K562 (cell line): ENCODE measurements around the gene GXYLT2. TPM values are rescaled to one million over a fixed set of nuclear protein-coding genes. Genes with fewer than 3 reads are reported as not detected.

Experiments used
- ATAC-seq: fragments of 200-7000 bp; cut with Tn5 transposase; 3 replicates; pipeline ENCODE4 v1.9.1; 2020; ENCODE audit warnings: moderate library complexity
- BruUV-seq: library from RNA; stranded (reverse); fragments of 400-500 nt; replicated peaks from 2 replicates; lab custom pipeline; 2021; lab: Mats Ljungman, UMichigan
- CTCF ChIA-PET: fragments of 300-600 bp; formaldehyde crosslinking; extraction: SDS; loops from one replicate; lab custom pipeline; 2021; ENCODE audit warnings: low intra/inter-chr PET ratio; lab: Yijun Ruan, JAX
- POLR2A ChIA-PET: fragments of 300-600, 350-650 bp; sonication (Branson Sonifier 250); formaldehyde crosslinking; extraction: SDS; loops from one replicate; lab custom pipeline; 2021; ENCODE audit warnings: antibody characterized with exemption, inconsistent platforms; lab: Yijun Ruan, JAX
- DNase-seq, 4 experiments: peaks; one replicate each; pipeline versions ENCODE4 v3.0.0 to v3.0.0-alpha.2; 2011 to 2018; ENCODE audit warnings: low spot score in 3 of 4, mixed read lengths in 3 of 4; ENCODE audit errors: extremely low read depth in 1 of 4
- FAIRE-seq: peaks from 2 replicates; lab custom pipeline; 2011; peaks lifted over from hg19 to GRCh38; lab: Jason Lieb, UNC
- H2AFZ ChIP-seq: 2 replicates; pipeline ENCODE4 v1.6.0; 2011; ENCODE audit warnings: low read depth, low read length, control low read depth, inconsistent platforms
- H3K27ac ChIP-seq: fragments of 200-600 bp; 3 replicates; pipeline ENCODE4 v1.8.0; 2011; ENCODE audit warnings: low read depth, mild to moderate bottlenecking, control low read depth, inconsistent platforms, low read length, moderate library complexity, mixed read lengths; ENCODE audit errors: extremely low read depth
- H3K27me3 ChIP-seq, 2 experiments: fragments of 300-600 bp in 1 of 2; 2 replicates in 1 of 2; 3 replicates in 1 of 2; pipeline versions ENCODE4 v1.6.0 to v1.8.0; 2011; ENCODE audit warnings: inconsistent platforms in 2 of 2, low read length in 2 of 2, mild to moderate bottlenecking in 1 of 2, mixed read lengths in 1 of 2, moderate library complexity in 1 of 2; ENCODE audit not compliant: control insufficient read depth in 2 of 2, insufficient read depth in 2 of 2
- H3K36me3 ChIP-seq: fragments of 300-600 bp; 3 replicates; pipeline ENCODE4 v1.8.0; 2011; ENCODE audit warnings: mild to moderate bottlenecking, low read length, inconsistent platforms; ENCODE audit not compliant: control insufficient read depth, insufficient read depth
- H3K4me1 ChIP-seq, 2 experiments: fragments of 200-600 bp in 1 of 2; replicated peaks in 1 of 2; 2 replicates in 1 of 2; 3 replicates in 1 of 2; pipeline versions ENCODE4 v1.5.1 to v1.8.0; 2011; ENCODE audit warnings: inconsistent platforms in 2 of 2, low read length in 2 of 2, mild to moderate bottlenecking in 1 of 2, mixed read lengths in 1 of 2, moderate library complexity in 1 of 2; ENCODE audit not compliant: control insufficient read depth in 2 of 2, insufficient read depth in 2 of 2
- H3K4me2 ChIP-seq: 2 replicates; pipeline ENCODE4 v1.6.1; 2011; ENCODE audit warnings: low read length, control low read depth, inconsistent platforms, mixed read lengths; ENCODE audit not compliant: insufficient read depth
- H3K4me3 ChIP-seq: fragments of 200-600 bp; sonication (generic), shearing (Covaris generic); 2 replicates; pipeline ENCODE4 v1.5.1; 2016; ENCODE audit warnings: control low read depth, inconsistent platforms
- H3K79me2 ChIP-seq: fragments of 200-600 bp; 3 replicates; pipeline ENCODE4 v1.8.0; 2011; ENCODE audit warnings: low read length, inconsistent platforms; ENCODE audit not compliant: control insufficient read depth, insufficient read depth
- H3K9ac ChIP-seq, 2 experiments: 2 replicates each; pipeline versions ENCODE4 v1.6.0 to v1.6.1; 2011; ENCODE audit warnings: low read depth in 2 of 2, low read length in 2 of 2, control low read depth in 1 of 2, inconsistent platforms in 1 of 2, mild to moderate bottlenecking in 1 of 2, mixed read lengths in 1 of 2; ENCODE audit not compliant: insufficient read depth in 1 of 2
- H3K9me1 ChIP-seq: one replicate; pipeline ENCODE4 v1.6.0; 2011; ENCODE audit warnings: inconsistent platforms, mild to moderate bottlenecking, low read length, moderate library complexity; ENCODE audit not compliant: control insufficient read depth, insufficient read depth
- H3K9me3 ChIP-seq: replicated peaks from 2 replicates; pipeline ENCODE4 v1.5.1; 2011; ENCODE audit warnings: low read depth, low read length, inconsistent platforms; ENCODE audit not compliant: control insufficient read depth, insufficient read depth
- H4K20me1 ChIP-seq: replicated peaks from 2 replicates; pipeline ENCODE4 v1.6.1; 2011; ENCODE audit warnings: low read length, inconsistent platforms, mixed read lengths; ENCODE audit not compliant: control insufficient read depth, insufficient read depth
- CBX5 ChIP-seq: IDR thresholded peaks from 2 replicates; pipeline ENCODE4 v1.6.1; 2014; ENCODE audit warnings: low read depth, borderline replicate concordance
- CTBP1 ChIP-seq: fragments of 450-650 bp; IDR thresholded peaks from 2 replicates; pipeline ENCODE4 v1.6.1; 2016; ENCODE audit warnings: borderline replicate concordance
- ETV5 ChIP-seq: sonication (generic); formaldehyde crosslinking; IDR thresholded peaks from 2 replicates; pipeline ENCODE4 v1.4.0; 2020; ENCODE audit warnings: low read depth, mild to moderate bottlenecking, missing genetic modification reagents
- FOXK1 ChIP-seq: sonication (generic); formaldehyde crosslinking; IDR thresholded peaks from 2 replicates; pipeline ENCODE4 v1.8.0; 2022; ENCODE audit warnings: missing genetic modification reagents, mild to moderate bottlenecking, borderline replicate concordance
- GATAD2B ChIP-seq: fragments of 450-650 bp; IDR thresholded peaks from 2 replicates; pipeline ENCODE4 v1.6.1; 2017; ENCODE audit warnings: mild to moderate bottlenecking, borderline replicate concordance
- GTF3C2 ChIP-seq: IDR thresholded peaks from 3 replicates; pipeline ENCODE4 v1.6.1; 2011; ENCODE audit warnings: borderline replicate concordance, mild to moderate bottlenecking, moderate library complexity; ENCODE audit not compliant: insufficient read length; ENCODE audit errors: extremely low read depth
- LCOR ChIP-seq: sonication (generic); formaldehyde crosslinking; IDR thresholded peaks from 2 replicates; pipeline ENCODE4 v1.8.0; 2022; ENCODE audit warnings: mild to moderate bottlenecking, missing genetic modification reagents
- NCOA4 ChIP-seq: fragments of 450-650 bp; IDR thresholded peaks from 2 replicates; pipeline ENCODE4 v1.6.1; 2018; ENCODE audit warnings: mild to moderate bottlenecking; ENCODE audit not compliant: partially characterized antibody
- NONO ChIP-seq, 2 experiments: fragments of 200-400 bp in 1 of 2; fragments of 450-650 bp in 1 of 2; formaldehyde crosslinking in 1 of 2; IDR thresholded peaks; 2 replicates each; pipeline ENCODE4 v1.6.1; 2017; ENCODE audit warnings: low read depth in 2 of 2, mild to moderate bottlenecking in 2 of 2, moderate library complexity in 2 of 2, low read length in 1 of 2
- RBBP5 ChIP-seq: fragments of 200-600 bp; sonication (generic); IDR thresholded peaks from 2 replicates; pipeline ENCODE4 v1.6.1; 2012; ENCODE audit warnings: borderline replicate concordance, mild to moderate bottlenecking, low read length, control low read depth, inconsistent platforms; ENCODE audit not compliant: insufficient read depth, poor library complexity, severe bottlenecking
- RBM25 ChIP-seq: fragments of 200-400 bp; formaldehyde crosslinking; IDR thresholded peaks from 2 replicates; pipeline ENCODE4 v1.6.1; 2018; ENCODE audit warnings: low read length, low read depth, moderate library complexity; ENCODE audit not compliant: severe bottlenecking
- SAFB ChIP-seq: fragments of 200-400 bp; formaldehyde crosslinking; IDR thresholded peaks from 2 replicates; pipeline ENCODE4 v1.6.1; 2017; ENCODE audit warnings: low read depth, low read length, borderline replicate concordance
- SIN3A ChIP-seq, 2 experiments: fragments of 150-350 bp in 1 of 2; IDR thresholded peaks; 2 replicates each; pipeline ENCODE4 v1.6.1; 2011 to 2016; ENCODE audit warnings: borderline replicate concordance in 2 of 2, low read depth in 2 of 2, low read length in 2 of 2, mild to moderate bottlenecking in 2 of 2, moderate library complexity in 2 of 2; ENCODE audit not compliant: control insufficient read depth in 1 of 2
- TAF1 ChIP-seq: IDR thresholded peaks from 2 replicates; pipeline ENCODE4 v1.6.1; 2011; ENCODE audit warnings: mild to moderate bottlenecking, low read length, moderate library complexity; ENCODE audit not compliant: insufficient read depth, control insufficient read depth, severe bottlenecking; ENCODE audit errors: extremely low read depth
- ZNF668 ChIP-seq: fragments of 250-450 bp; sonication (Bioruptor Pico); IDR thresholded peaks from 2 replicates; pipeline ENCODE4 v1.8.0; 2022; ENCODE audit warnings: mild to moderate bottlenecking, inconsistent platforms
- WGBS: fragments of 100-300 bp; shearing (Covaris generic); methylation state at CpG from one replicate; pipeline ENCODE4 v1.1.6; 2016; ENCODE audit warnings: low coverage, mixed read lengths; ENCODE audit not compliant: insufficient coverage; ENCODE audit errors: missing lambda C conversion rate; 5-methylcytosine and 5-hydroxymethylcytosine counted together
- in situ Hi-C: fragments of 300-500 bp; cut with MboI; formaldehyde crosslinking; loops from 4 replicates; pipeline ENCODE4 v1.15.0; 2018; ENCODE audit warnings: inconsistent platforms, mixed read lengths
- intact Hi-C: fragments of 100-400 bp; cut with micrococcal nuclease; formaldehyde crosslinking; loops from 2 replicates; pipeline ENCODE4 v1.14.2; 2022
- polyA plus RNA-seq, 8 experiments: library from polyadenylated mRNA; depleted of rRNA in 4 of 8; stranded (reverse) in 5 of 8; unstranded in 3 of 8; fragments of >200 nt; fragmentation: Nextera tagmentation in 2 of 8; fragmentation: Illumina TruSeq in 1 of 8; extraction: Ambion mirVana in 2 of 8; extraction: Trizol in 1 of 8; gene quantifications; 2 replicates each; pipeline versions ENCODE4 v1.2.1 to v1.2.3, GENCODE V29; 2011 to 2014; ENCODE audit warnings: inconsistent platforms in 1 of 8, missing spikeins in 1 of 8
- total RNA-seq, 7 experiments: library from RNA; depleted of rRNA in 6 of 7; stranded (reverse); fragments of >200 nt in 6 of 7; fragmentation: Illumina TruSeq in 2 of 7; extraction: Trizol in 2 of 7; gene quantifications; 2 replicates each; pipeline versions ENCODE4 v1.2.1 to v1.2.3, GENCODE V29; 2011 to 2021; ENCODE audit warnings: low replicate concordance in 1 of 7
- TF ChIP-seq, protein P1 (sequence below): sonication (generic); formaldehyde crosslinking; IDR thresholded peaks from 2 replicates; pipeline ENCODE4 v1.8.1; 2023; ENCODE audit warnings: mild to moderate bottlenecking, missing genetic modification reagents

GXYLT2 gene
- total and polyA plus RNA-seq, 9 of the 15 experiments (the other 6 are each of a cell fraction or from before 2014, with no cell fraction given), result 0.71 to 6.0 (median 3.3) TPM

DNA sequence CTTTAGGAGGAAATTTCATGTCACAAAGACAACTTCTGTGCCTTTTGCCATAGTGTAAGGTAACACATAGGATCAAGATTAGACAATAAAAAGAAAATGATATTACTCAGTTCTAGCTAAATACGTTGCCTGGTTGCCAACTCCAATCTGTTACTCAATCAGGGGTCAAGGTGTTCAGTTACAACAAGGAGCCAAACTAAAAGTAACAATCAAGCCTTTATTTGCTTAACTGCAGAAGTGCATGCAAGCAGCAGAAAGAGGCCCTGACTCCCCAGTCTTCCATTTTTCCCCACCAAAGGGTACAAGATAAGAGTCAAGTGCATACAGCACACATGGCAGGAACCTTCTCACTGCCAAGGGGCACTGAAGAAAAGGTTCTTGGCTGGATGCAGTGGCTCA is 80.4 kb downstream of the GXYLT2 start:
- ChIA-PET POLR2A (no interaction called here), CTCF (no interaction called here)
- in situ Hi-C loops (no loop called here), intact Hi-C loops (no loop called here)
- FAIRE-seq (no peak), ATAC-seq (no peak), DNase-seq (no peak)
- no TSS peak for BruUV-seq
- 73% methylated on average over 1 of the region's 1 CpG for WGBS
- H3K9me3 ChIP-seq, result no peaks in the 10 kb centered on the region
- H4K20me1 ChIP-seq, result no peaks in the 10 kb centered on the region
- H3K27me3 ChIP-seq, result no peaks in the 10 kb centered on the region
- H3K9me1 ChIP-seq, result no peaks in the 10 kb centered on the region
- no peak overlapping the region for H2AFZ ChIP-seq
- H3K4me2 ChIP-seq, result no peak overlapping the region
- H3K36me3 ChIP-seq, result no peaks in the 10 kb centered on the region
- no peak overlapping the region for H3K27ac ChIP-seq
- no peak overlapping the region for H3K4me3 ChIP-seq
- H3K4me1 ChIP-seq, result no peaks in the 10 kb centered on the region; a peak in 2 of 5 replicates
- no peaks in the 10 kb centered on the region for H3K79me2 ChIP-seq
- H3K9ac ChIP-seq, result no peak overlapping the region
- TF ChIP-seq SIN3A (IDR thresholded peaks at IDR 0.05; ENCODE audit: borderline replicate concordance in 2 of 2, control insufficient read depth in 1 of 2, low read depth in 2 of 2, low read length in 2 of 2), result no peak
- no peak for TF ChIP-seq CBX5
- TF ChIP-seq LCOR (CRISPR knock-in tag), result no peak
- no peak for TF ChIP-seq ETV5 (CRISPR knock-in tag)
- no peak for TF ChIP-seq CTBP1
- TF ChIP-seq ZNF668 (CRISPR knock-in tag), result no peak
- no peak for TF ChIP-seq GTF3C2
- TF ChIP-seq RBM25, result no peak
- no peak for TF ChIP-seq NCOA4
- TF ChIP-seq SAFB, result no peak
- TF ChIP-seq GATAD2B, result no peak
- no peak for TF ChIP-seq RBBP5
- TF ChIP-seq, protein P1, sequence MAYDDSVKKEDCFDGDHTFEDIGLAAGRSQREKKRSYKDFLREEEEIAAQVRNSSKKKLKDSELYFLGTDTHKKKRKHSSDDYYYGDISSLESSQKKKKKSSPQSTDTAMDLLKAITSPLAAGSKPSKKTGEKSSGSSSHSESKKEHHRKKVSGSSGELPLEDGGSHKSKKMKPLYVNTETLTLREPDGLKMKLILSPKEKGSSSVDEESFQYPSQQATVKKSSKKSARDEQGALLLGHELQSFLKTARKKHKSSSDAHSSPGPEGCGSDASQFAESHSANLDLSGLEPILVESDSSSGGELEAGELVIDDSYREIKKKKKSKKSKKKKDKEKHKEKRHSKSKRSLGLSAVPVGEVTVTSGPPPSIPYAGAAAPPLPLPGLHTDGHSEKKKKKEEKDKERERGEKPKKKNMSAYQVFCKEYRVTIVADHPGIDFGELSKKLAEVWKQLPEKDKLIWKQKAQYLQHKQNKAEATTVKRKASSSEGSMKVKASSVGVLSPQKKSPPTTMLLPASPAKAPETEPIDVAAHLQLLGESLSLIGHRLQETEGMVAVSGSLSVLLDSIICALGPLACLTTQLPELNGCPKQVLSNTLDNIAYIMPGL, result no peak
- no peak for TF ChIP-seq TAF1
- TF ChIP-seq FOXK1 (CRISPR knock-in tag), result no peak
- no peak for TF ChIP-seq NONO (IDR thresholded peaks at IDR 0.05; ENCODE audit: low read depth in 2 of 2, low read length in 1 of 2)
